RWPE2 (cell line): Measurements from ENCODE around the gene TEDC2.

Experiments used
- ATAC-seq: fragments of 200-7000 bp; cut with Tn5 transposase; 3 replicates; pipeline ENCODE4 v1.9.1; 2021; ENCODE audit warnings: low read depth
- DNase-seq: peaks from one replicate; pipeline ENCODE4 v3.0.0-alpha.2; 2020; ENCODE audit warnings: low spot score
- H3K27ac ChIP-seq: fragments of 450-650 bp; 2 replicates; pipeline ENCODE4 v1.5.1; 2017; ENCODE audit warnings: mild to moderate bottlenecking; ENCODE audit not compliant: poor library complexity, severe bottlenecking
- H3K27me3 ChIP-seq: fragments of 250-450 bp; sonication (Bioruptor Pico); 2 replicates; pipeline ENCODE4 v1.5.1; 2021; ENCODE audit warnings: mild to moderate bottlenecking, moderate library complexity; ENCODE audit not compliant: insufficient read depth, poor library complexity, severe bottlenecking
- H3K36me3 ChIP-seq: fragments of 250-450 bp; sonication (Bioruptor Pico); 2 replicates; pipeline ENCODE4 v1.5.1; 2020; ENCODE audit warnings: low read depth, mild to moderate bottlenecking, moderate library complexity
- H3K4me1 ChIP-seq: fragments of 250-450 bp; sonication (Bioruptor Pico); 2 replicates; pipeline ENCODE4 v1.5.1; 2021; ENCODE audit warnings: mild to moderate bottlenecking, moderate library complexity; ENCODE audit not compliant: insufficient read depth, poor library complexity, severe bottlenecking
- H3K4me3 ChIP-seq: fragments of 250-450 bp; sonication (Bioruptor Pico); 2 replicates; pipeline ENCODE4 v1.5.1; 2021; ENCODE audit warnings: mild to moderate bottlenecking, moderate library complexity; ENCODE audit not compliant: severe bottlenecking
- H3K9me3 ChIP-seq: fragments of 250-450 bp; sonication (Bioruptor Pico); 2 replicates; pipeline ENCODE4 v1.5.1; 2021; ENCODE audit warnings: mild to moderate bottlenecking, moderate library complexity; ENCODE audit not compliant: severe bottlenecking
- TF ChIP-seq, protein P1 (sequence below): fragments of 450-650 bp; IDR thresholded peaks from one replicate; pipeline ENCODE4 v1.5.1; 2017; ENCODE audit warnings: mild to moderate bottlenecking, moderate library complexity; ENCODE audit not compliant: poor library complexity, severe bottlenecking

TEDC2 gene

DNA sequence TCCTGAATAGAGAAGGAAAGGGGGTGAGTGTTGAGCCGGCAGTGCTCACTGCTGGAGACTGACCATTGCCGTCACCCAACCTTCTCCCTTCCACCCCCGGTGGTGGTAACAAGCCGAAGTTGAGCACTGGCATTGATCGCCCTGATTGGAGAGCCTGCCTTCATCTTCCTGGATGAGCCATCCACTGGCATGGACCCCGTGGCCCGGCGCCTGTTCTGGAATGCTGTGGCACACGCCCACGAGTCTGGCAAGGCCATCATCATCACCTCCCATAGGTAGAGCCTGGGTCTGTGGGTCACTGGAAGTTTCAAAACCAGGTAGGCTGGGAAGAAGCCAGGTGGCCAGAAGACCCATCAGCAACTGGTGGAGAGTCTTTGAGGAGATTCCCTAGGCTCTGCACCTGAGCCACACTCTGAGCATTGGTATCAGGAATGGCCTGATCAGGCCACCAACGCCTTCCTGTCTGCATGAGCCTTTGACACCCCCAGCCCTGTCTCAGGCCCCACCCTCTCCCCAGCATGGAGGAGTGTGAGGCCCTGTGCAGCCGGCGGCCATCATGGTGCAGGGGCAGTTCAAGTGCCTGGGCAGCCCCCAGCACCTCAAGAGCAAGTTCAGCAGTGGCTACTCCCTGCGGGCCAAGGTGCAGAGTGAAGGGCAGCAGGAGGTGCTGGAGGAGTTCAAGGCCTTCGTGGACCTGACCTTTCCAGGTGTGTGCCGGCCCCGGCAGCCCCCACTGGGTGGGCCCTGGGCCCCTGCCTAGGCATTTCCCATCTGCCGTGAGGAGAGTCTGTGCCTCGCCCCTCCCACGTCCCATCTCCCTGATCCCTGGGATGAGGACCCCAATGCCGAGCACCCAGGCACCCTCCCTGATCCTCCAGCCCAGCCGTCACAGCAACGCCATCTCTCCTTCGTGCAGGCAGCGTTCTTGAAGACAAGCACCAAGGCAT lies 35.6 kb upstream of the TEDC2 start:
- Histone ChIP-seq H3K4me3 (no peak overlapping the region), H3K36me3 (no peaks in the 10 kb centered on the region), H3K9me3 (no peaks in the 10 kb centered on the region), H3K27me3 (no peaks in the 10 kb centered on the region), H3K27ac (no peak overlapping the region), H3K4me1 (no peaks in the 10 kb centered on the region)
- ATAC-seq (no peak), DNase-seq (no peak)
- TF ChIP-seq, protein P1, sequence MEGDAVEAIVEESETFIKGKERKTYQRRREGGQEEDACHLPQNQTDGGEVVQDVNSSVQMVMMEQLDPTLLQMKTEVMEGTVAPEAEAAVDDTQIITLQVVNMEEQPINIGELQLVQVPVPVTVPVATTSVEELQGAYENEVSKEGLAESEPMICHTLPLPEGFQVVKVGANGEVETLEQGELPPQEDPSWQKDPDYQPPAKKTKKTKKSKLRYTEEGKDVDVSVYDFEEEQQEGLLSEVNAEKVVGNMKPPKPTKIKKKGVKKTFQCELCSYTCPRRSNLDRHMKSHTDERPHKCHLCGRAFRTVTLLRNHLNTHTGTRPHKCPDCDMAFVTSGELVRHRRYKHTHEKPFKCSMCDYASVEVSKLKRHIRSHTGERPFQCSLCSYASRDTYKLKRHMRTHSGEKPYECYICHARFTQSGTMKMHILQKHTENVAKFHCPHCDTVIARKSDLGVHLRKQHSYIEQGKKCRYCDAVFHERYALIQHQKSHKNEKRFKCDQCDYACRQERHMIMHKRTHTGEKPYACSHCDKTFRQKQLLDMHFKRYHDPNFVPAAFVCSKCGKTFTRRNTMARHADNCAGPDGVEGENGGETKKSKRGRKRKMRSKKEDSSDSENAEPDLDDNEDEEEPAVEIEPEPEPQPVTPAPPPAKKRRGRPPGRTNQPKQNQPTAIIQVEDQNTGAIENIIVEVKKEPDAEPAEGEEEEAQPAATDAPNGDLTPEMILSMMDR: no peak

DNA sequence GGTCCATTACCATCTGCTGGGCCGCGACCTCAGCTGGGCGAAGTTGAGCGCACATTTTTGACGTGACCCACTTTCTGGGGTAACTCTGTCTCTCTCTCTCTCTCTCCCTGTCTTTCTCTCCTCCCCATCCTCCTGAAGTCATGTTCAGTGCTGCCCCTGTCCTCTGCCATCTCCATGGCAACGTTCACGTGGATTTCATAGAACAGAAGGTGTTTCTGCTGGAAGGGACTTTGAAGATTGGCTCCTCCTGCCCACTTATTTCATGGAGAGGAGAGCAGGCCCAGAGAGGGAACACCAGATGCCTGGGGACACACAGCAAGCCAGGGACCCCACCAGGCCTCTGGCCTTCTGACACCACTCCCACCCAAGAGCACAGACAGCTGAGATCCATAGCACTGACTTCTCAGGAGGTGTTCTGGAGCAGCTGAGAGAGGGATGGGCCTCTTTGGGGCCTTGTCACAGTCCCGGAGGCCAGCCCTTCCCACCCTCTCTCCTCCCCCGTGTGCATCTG lies 34.8 kb upstream of the TEDC2 start:
- H3K9me3 ChIP-seq: no peaks in the 10 kb centered on the region
- H3K4me1 ChIP-seq: no peaks in the 10 kb centered on the region
- DNase-seq (no peak), ATAC-seq (no peak)
- H3K4me3 ChIP-seq: no peak overlapping the region
- no peak overlapping the region for H3K27ac ChIP-seq
- no peaks in the 10 kb centered on the region for H3K27me3 ChIP-seq
- TF ChIP-seq, protein P1: no peak
- H3K36me3 ChIP-seq: no peaks in the 10 kb centered on the region; the same call in 1 of the 2 replicates

DNA sequence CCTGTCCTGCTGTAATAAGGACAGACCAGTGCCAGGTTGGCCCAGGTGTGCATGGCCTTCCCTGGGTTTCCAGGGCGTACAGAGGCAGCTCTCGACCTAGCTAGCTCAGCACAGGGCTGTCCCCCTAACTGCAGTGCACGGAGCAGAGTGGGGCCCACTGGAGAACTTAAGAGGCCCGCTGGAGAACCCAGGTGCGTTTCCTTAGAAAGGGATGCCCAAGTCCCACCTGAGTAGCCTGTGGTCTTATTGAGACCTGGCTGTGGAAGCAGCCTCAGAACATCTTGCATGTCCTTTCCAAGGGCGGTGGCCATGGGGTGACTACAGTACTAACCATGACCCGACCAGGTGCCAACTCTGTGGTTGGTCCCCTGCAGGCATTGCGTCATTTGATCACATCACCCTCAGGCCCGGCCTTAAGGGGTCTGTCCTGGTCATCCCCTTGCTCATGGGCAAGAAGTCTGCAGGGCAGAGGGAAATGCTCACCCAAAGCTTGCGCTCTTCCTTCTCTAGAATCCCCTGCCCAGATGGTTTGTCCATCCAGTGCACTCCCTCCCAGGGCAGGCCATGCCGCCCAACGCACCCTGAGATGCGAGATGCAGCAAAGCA lies 34.0 kb upstream of the TEDC2 start:
- Histone ChIP-seq H3K4me1 (peaks cover 5% of the 10 kb centered on the region), H3K4me3 (no peak overlapping the region), H3K27ac (no peak overlapping the region), H3K27me3 (no peaks in the 10 kb centered on the region), H3K36me3 (peaks cover 6% of the 10 kb centered on the region), H3K9me3 (no peaks in the 10 kb centered on the region)
- TF ChIP-seq, protein P1: no peak
- no peak for DNase-seq
- ATAC-seq: no peak

DNA sequence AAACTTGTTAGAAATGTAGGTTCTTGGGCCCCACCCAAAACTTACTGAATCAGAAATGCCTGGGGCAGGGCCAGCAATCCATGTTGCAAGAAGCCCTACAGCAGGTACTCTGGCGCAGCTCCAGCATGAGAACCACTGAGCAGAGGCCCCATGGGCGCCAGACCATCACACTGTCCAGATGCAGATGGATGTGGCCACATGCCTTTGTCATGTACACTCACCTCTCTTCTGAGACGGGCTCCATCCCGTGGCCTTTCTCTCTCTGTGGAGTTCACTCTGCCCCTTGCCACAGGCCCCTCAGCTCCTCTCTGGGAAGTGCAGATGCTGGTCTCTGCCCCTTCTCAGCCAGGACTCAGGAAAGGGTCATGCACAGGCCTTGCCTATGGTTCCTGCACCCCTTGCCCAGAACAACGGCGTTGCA lies 33.0 kb upstream of the TEDC2 start:
- no peak overlapping the region for H3K27ac ChIP-seq
- no peak for ATAC-seq
- TF ChIP-seq, protein P1: no peak
- H3K4me3 ChIP-seq: no peak overlapping the region
- no peaks in the 10 kb centered on the region for H3K9me3 ChIP-seq
- DNase-seq: no peak
- H3K36me3 ChIP-seq: peaks cover 17% of the 10 kb centered on the region
- peaks cover 7% of the 10 kb centered on the region for H3K4me1 ChIP-seq
- no peaks in the 10 kb centered on the region for H3K27me3 ChIP-seq

DNA sequence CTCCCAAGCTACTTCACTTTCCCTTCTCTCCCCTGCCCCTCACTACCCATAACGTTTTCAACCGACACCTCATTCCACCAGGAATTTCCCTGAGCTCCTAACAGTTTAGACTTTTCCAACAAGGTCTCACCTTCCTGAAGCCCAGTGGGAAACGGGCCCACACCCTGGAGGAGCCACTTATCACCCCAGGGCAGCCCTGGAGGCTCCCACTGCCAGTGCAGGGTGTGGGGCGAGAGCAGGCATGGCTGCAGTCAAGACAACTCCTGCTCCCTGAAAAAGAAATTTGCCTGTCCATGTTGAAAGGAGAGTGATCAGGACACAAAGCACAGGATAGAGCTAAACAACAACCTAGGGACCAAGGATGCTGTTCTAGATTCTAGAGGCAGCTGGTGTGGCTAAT lies 32.4 kb upstream of the TEDC2 start:
- Histone ChIP-seq H3K4me3 (no peak overlapping the region), H3K27ac (no peak overlapping the region), H3K27me3 (no peaks in the 10 kb centered on the region), H3K9me3 (no peaks in the 10 kb centered on the region), H3K4me1 (peaks cover 7% of the 10 kb centered on the region), H3K36me3 (peaks cover 22% of the 10 kb centered on the region)
- no peak for DNase-seq
- ATAC-seq: no peak
- TF ChIP-seq, protein P1: no peak
